ENCODE results near the gene DAZAP1.
"Not testable (repeated sequence)": the region's sequence is repeated elsewhere in the genome, so short reads cannot be mapped to it uniquely, and the experiment has no call there.

The DAZAP1 gene

GRCh38 chr19:1474765-1475351 is 67.5 kb downstream of the DAZAP1 start:
- DNase-seq: no peak

DNA sequence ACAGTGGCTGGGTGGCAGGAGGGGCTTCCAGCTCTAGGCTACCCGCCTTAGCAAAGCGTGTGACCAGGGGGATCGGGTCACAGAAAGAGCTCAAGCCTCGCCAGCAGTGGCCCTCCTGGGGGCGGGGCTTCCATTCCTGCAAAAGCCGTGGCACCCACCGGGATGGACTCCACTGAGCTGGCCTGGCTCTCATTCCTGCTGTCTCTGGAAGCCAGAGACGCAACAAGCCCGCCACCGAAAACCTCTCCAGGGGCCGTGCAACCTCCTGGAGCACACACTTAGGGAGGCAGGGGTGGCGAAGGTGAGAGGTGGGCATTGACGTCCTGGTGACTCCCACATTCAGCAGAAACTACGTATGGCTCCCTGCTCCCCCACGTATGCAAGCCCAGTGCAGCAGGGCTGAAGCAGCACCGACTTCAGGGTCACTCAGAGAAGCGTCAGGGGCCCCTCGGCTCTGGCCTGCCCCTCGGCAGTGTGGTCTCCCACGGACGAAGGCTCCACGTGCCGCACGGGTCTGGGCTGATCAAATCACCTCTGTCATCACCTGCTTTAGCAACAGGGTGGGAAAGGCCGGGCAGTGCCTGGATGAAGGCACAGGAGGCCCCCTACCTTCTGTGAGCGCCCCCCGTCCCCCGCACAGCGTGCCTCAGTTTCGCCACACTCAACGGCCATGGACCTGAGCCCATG is 68.5 kb downstream of the DAZAP1 start:
- no peak for DNase-seq

GRCh38 chr19:1477056-1477455 is 69.7 kb downstream of the DAZAP1 start:
- DNase-seq: not testable (repeated sequence)

DNA sequence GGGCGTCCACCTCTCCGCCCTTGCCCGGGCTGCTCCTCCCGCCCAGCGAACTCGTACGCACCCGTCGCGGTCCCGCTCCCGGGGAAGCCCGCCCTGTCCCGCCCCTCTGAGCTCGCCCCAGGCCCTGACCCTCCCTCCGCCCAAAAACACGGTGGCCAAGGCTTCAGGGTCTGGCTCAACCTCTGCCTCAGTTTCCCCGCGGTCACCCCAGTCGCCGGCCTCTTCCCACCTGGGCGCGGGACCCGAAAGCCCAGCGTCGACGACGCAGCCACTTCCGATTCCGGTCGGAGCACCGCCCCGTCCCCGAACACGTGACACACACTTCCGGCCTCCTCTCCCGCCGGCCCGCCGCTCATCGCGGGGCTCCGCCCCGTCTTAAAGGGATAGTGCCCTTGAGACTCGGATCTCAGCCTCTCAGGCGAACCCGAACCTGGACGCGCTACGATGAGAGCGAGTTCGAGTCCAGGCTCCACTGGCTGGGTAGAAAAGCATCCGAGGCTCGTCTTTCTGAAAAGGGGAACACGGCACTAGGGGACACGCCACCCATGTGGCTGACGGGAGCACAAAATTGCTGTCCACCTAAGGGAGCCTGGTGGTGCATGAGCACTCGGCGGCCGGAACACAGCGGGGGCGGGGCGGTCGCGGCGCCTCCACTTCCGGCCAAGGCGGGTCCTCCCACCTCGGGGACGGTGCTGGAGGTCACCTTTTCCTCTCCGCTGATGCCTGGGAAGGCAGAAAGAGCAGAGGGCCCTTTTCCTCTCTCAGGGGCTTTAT is 71.7 kb downstream of the DAZAP1 start, which contains the start of gene C19orf25:
Gene C19orf25, minus strand, starts transcription at position 282 of the 774 bp plus-strand sequence. CDS start 312 bp downstream, outside the sequence.
- DNase-seq: peak; percentile 94

DNA sequence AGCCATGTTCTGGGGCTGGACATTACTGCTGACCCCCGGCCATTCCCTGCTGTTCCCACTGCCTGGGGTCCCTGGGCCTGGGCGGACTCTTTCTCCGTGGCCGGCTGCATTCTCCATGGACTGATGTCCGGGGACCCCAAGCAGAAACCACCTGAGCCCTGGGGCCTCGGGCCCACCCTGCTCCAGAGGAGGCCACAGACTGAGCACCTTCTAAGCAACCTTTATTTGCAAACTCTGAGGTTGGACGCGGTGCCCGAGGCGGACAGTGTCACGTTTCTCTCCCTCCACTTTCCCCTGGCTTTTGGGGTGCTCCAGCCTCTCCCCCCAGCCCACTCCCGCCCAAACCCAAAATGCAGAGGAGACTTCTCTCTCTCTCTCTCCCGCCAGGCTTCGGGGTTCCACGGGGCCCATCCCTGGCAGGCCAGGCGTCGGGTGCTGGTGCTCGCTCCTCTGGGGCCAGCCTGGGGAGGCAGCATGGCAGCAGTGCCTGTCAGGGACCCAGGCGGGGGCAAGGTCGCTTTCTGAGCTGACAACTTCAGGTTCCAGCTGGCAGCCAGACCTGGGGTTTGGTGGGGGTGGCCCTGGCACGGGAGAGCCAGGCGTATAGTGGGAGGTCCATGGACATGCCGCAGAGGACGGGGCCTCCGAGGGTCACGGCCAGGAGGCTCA is 74.0 kb downstream of the DAZAP1 start:
- DNase-seq: no peak

GRCh38 chr19:1481893-1482360 is 74.5 kb downstream of the DAZAP1 start:
- DNase-seq: no peak

- DNase-seq: no peak
Observed at GRCh38 chr19:1482361-1483130, 75.2 kb downstream of the DAZAP1 start.

- DNase-seq: no peak
Observed at GRCh38 chr19:1483131-1483978, 76.0 kb downstream of the DAZAP1 start.

DNA sequence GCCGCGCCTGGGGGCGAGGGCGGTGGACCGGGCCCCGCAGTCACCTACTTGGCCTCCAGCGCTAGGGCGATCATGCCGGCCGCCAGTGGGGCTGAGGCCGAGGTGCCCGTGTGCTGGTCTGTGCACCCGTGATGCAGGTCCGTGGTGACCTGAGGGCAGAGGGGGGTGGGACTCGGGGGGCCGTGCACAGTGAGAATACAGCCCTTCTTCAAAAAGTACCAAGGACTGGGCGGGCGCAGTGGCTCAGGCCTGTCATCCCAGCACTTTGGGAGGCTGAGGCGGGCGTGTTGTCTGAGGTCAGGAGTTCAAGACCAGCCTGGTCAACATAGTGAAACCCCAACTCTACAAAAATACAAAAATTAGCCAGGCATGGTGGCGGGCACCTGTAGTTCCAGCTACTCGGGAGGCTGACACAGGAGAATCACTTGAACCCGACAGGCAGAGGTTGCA is 76.6 kb downstream of the DAZAP1 start:
- DNase-seq: no peak

Data from EL (cell line).